Measurements from ENCODE around the gene GUK1.
A peak's percentile ranks its signal among the peaks of the same experiment; 100 is the strongest.

GUK1 gene

DNA sequence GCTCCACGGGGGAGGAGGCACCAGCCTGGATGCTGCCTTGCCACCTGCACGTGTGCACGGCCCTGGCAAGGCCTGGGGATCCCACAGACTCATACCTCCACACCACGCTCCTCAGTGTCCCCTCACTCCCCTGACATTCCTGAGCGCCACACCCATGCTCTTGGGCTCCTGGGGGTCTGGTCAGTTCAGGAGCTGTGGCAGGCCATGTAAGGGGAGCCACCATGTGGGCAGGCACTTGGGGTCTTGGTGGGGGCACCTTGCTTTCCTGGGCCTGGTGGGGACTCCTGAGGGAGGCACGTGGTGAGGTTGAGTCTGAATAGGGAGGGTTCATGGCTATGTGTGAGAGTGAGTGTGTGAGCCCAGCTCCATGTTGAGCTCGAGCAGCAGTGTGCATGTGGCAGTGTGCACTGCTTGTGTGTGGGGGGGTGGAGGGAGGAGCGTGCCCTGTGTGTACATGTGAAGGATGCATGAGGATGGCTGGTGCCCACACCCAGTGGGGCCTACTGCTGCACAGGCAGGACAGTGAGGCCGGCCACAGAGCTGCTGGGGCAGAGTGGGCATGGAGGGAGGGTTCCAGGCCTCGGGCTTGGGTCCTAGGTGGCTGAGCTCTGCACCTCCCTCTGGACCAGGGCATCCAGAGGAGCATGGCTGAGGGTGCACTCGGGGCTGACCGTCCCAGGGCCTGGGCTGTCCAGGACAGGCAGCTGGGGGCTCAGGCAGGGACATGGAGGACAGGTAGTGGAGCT, 11.3 kb downstream of the GUK1 start:
- no peak for DNase-seq

DNA sequence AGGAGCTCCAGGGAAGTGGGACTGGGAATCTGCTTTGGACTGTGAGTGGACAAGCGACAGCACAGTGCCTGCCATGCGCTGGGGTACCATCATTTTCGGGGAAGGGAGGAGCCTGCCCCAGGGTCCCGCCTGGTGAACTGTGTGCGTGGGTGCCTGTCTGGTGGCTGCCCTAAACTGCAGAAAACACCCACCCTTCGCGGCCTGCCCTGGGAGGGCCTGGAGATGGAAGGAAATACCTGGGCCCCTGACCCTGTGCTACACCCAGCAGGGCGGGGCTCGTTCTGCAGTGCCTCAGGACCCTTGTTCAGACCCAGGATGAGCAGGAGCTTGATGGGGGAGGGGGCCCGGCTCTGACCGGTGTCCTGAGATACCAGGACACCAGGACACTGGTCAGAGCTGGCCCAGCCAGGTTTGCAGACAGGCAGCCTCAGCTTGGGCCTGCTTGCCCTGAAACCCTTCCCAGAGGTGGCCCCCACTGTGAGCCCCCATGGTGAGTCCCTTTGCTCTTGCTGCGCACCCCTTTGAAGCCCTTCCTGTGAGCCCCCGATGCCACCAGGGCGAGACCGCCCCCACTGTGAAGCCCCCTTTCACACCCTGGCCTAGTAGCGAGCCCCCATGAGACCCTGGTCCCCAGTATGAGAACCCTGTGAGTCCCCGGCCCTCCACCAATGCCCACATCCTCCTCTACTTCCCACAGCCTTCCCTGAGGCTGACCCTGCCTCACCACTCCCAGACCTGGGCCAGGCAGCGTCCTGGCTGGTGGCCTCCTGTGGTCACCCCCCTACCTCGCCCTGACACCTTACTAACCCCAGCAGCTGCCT, 12.2 kb downstream of the GUK1 start:
- no peak for DNase-seq

DNA sequence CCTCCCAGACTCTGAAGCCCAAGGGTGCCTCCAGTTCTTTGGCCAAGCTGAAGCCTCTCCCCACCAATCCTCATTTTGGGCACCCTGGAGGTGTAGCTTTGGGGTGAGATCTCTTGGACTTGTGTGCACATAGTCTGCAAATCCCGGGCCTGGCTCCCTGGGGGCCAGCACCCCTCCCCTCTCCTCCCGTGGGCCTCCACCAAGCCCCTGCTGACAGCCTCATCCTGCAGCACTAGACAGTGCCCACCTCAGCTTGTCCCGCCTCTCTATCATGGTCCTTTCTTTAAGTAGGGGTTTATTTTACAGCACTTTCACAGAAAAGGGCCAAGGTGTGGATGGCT, 12.8 kb downstream of the GUK1 start:
- DNase-seq = no peak

DNA sequence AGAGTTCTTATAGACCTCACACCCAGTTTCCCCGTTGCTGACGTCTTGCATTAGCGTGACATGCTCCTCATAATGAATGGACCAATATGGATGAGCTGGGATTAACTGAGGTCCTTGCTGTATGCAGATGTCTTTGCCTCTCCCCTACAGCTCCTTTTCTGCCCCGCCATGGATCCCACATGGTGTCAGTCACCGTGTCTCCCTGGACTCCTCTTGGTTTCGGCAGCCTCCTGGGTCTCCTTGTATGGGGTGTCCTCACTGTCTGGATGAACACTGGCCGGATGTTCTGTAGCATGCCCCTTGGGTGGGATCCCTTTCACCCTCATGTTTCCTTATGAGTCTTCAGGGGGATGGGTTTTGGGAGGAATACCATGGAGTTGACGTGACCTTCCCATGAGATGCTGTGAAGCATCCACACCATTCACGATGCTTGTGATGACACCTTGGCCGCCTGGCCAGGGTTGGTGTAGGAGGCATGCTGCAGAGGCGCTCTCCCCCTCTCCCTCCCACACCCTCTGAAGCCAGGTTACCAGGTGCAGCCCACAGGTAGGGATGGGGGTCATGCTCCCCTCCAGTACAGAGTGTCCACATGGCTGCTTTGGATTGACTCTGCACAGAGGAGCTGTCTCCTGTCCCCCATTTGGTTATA, 14.1 kb downstream of the GUK1 start:
- DNase-seq = no peak

DNA sequence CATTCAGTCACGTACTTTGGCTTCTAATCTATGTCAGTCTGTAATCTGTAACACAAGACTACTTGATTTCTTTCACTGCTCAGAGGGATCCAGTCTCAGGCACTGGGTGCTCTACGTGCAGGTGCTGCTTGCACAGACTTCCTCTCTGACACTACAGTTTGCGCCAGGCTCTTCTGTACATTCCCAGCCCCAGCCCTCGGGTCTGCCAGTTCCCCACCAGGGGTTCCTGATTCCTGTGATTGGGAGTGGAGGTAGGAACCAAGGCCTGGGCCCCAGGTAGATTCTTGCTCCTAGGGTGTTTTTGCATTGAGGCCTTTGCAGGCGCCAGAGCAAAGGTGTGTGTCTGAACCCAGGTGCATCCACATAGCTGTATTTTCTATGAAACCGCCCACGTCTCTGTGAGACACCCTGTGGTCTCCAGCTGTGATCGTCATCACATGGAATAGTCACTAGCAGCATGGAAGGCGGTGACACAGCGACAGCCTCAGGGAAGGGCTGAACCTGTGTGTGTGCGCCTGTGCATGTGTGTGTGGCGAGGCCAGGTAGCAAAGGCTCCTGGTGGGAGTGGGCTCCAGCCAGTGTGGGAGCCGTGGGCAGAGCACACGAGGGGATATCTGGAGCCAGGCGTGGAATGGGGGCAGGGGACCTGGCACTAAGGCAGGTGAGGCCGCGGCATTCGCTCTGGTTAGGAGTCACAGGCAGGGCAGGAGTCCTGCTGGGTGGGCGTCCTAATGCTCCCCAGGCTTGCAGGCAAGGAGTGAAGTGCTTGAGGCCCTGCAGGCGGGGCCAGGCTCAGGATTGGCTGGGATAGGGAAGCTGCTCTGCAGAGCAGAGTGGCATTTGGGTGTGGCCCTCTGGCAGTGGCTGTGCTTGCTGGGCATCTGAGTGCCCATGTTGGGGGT, 14.8 kb downstream of the GUK1 start:
- DNase-seq = no peak

DNA sequence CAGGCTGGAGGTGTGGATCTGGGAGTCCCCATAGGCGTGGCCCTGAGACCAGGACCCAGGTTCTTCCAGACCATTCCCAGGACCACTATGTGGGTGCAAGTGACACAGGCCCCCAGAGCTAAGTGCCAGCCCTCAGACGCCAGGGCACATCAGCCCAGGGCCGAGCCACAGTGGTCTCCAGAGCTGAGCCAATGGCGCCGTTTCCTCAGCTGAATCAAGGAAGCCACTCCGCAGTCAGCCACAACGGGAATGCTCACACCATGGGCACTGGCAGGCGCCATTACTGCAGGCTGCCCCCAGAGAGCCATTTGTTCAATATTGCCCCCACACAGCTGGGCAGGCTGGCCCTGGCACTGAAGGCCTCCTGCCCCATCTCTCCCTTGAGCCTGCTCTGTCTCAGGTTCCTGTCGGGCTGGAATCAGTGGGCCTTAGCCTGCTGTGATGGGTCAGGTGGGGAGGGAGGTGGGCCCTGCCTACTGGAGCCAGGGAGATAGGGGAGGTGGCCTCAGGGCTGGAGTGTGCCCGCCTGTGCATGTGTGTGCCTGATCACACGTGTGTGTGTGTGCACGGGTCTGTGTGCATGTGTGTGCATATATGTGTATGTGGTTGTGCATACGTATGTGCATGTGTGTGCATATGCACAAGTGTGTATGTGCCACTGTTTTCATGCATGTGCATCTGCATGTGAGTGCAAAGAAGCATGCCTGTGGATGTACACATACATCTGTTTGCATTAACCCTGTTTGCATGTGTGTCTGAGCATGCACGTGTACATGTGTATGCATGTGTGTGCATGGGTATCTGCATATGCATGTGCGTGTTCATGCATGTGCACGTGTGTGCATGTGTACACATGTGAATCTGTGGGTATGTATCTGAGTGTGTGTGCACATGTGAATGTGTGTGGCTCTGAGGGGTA, 15.8 kb downstream of the GUK1 start:
- no peak for DNase-seq

DNA sequence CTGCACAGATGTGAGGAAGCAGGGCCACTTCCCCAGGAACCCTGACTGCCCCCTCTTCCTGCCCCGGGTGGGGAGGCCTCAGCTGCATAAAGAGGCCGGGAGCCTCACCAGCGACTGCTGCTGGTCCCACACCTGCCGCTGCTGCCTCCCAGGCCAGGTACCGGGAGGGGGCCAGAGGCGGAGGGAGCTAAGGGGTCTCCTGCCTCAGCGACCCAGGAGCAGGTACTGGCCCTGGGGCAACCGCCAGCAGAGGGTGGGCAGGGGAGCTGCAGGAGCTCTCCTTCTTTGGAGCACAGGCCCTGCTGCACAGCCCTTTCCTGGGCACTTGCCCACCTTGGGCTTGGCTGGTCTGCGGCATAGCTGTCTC, 16.4 kb downstream of the GUK1 start:
- no peak for DNase-seq

DNA sequence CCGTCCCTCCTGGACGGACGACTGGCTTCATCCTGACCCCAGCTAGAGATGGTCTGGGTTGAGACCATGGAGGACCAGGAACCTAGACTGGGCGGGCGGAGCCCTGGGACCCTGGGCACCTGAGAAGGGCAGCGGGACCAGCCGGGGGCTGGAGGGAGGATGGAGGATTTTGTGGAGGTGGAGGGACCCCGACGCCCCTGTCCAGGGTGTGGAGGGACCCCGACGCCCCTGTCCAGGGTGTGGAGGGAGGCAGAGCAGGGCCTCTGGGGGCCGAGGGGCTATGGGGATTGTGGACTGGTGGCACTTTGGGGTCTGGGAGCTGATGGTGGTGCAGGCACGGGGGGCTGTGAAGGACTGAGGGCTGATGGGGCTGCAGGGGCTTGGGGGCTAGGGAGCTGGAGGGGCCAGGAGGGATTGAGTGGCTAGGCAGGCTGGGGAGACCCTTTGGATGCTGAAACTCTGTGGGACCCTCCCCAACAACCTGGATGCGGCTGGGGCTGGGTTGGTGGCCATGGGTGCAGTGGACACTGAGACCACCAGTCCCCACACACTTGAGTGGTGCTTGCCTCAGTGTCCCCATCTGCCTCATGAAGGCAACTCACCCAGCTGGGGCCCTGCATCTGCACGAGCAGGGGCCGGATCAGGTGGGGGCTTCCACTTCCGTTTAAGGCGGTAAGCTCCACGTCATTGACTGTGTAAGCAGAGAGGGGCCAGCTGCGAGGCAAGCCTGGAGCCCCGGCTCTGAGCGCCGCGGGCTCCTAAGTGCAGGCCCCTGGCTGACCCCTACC, 17.1 kb downstream of the GUK1 start:
- no peak for DNase-seq

DNA sequence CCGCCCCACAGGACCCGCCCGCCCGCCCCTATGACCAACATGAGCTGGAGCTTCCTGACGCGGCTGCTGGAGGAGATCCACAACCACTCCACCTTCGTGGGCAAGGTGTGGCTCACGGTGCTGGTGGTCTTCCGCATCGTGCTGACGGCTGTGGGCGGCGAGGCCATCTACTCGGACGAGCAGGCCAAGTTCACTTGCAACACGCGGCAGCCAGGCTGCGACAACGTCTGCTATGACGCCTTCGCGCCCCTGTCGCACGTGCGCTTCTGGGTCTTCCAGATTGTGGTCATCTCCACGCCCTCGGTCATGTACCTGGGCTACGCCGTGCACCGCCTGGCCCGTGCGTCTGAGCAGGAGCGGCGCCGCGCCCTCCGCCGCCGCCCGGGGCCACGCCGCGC, 17.6 kb downstream of the GUK1 start:
- DNase-seq = no peak

DNA sequence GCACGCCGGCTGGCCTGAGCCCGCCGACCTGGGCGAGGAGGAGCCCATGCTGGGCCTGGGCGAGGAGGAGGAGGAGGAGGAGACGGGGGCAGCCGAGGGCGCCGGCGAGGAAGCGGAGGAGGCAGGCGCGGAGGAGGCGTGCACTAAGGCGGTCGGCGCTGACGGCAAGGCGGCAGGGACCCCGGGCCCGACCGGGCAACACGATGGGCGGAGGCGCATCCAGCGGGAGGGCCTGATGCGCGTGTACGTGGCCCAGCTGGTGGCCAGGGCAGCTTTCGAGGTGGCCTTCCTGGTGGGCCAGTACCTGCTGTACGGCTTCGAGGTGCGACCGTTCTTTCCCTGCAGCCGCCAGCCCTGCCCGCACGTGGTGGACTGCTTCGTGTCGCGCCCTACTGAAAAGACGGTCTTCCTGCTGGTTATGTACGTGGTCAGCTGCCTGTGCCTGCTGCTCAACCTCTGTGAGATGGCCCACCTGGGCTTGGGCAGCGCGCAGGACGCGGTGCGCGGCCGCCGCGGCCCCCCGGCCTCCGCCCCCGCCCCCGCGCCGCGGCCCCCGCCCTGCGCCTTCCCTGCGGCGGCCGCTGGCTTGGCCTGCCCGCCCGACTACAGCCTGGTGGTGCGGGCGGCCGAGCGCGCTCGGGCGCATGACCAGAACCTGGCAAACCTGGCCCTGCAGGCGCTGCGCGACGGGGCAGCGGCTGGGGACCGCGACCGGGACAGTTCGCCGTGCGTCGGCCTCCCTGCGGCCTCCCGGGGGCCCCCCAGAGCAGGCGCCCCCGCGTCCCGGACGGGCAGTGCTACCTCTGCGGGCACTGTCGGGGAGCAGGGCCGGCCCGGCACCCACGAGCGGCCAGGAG, 18.3 kb downstream of the GUK1 start:
- DNase-seq = no peak

DNA sequence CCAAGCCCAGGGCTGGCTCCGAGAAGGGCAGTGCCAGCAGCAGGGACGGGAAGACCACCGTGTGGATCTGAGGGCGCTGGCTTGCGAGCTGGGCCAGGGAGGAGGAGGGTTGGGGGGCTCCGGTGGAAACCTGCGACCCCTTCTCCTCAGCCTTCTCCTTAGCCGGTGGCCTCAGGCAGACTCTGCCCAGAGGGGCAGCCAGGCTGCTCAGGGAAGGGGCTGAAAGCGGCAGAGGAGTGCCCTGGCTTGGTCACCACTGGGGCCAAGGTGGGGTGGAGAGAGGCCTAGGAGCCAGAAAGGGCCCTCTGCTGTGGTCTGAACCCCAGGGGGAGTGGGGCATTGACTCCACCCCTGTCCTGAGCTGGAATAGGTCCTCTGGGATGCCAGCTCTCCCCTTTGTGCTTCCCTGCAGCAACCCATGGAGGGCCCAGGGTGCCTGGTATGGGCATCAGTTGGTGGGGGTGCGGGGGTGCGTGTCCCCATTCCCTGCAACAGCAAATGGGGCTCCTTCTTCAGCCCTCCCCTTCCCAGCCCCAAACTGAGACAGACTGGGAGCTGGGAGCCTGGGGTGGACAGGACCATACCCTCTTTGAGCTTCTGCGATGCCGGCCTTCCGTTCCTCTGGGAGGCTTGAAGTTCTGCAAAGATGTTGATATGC, 19.1 kb downstream of the GUK1 start:
- DNase-seq = no peak

DNA sequence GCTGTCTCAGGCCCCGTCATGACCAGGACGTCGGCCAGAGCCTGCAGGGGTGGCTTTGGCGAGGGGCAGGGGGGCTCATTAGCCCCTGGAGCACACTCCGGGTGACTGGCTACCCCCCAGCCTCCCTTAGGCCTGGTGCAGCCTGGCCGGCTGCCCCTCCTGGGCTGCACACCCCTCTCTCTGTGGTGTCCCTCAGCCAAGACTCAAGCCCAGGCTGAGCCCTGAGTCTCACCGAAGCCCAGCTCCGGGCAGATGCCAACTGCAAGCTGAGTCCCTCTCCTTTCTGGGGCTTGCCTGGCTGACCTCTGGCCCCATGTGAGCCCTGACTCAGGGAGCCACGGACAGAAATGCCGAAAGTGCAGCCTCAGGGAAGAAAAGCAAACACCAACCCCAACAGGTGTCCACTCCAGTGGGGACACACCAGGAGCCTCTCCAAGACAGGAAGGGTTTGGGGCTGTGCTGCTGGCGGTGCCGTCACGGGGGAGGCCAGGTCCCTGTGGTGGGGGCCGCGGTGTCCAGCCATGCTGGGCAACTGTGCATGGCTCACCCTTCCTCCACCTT, 20.2 kb downstream of the GUK1 start:
- DNase-seq = no peak

DNA sequence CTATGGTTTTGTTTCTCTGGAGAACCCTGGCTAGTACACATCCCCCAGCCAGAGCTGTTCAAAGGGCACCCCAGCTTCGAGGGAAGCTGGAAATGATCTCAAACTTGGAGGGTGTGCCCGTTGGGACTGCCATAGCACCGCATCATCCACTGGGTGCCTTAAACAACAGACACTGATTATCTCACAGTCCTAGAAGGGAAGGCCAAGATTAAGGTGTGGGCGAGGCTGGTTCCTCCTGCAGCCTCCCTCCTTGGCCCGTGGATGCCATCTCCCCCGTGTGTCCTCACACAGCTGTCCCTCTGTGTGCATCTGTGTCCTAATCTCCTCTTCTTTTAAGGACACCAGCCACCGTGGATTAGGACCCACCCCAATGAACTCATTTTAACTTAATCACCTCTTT, 21.3 kb downstream of the GUK1 start:
- DNase-seq = peak in 1 of 2 donors; percentile 47

DNA sequence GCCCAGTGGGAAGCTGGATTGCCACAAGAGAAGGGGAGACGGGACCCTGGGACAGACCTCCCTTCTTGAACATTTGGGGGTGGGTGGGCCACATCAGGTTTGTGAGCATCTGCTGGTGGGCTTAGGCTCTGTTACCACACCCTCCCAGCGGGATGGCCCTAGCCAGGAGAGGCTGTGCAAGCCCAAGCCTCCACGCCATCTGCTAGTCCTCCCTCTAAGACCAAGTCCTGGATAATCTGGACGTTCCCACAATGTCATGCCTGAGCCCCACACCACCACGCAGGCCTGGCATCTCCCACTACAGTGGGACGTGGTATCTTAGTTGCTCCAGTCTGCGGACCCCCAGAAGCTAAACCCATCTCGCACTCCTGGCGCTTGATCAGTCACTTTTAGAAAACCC, 21.8 kb downstream of the GUK1 start:
- DNase-seq = no peak

DNA sequence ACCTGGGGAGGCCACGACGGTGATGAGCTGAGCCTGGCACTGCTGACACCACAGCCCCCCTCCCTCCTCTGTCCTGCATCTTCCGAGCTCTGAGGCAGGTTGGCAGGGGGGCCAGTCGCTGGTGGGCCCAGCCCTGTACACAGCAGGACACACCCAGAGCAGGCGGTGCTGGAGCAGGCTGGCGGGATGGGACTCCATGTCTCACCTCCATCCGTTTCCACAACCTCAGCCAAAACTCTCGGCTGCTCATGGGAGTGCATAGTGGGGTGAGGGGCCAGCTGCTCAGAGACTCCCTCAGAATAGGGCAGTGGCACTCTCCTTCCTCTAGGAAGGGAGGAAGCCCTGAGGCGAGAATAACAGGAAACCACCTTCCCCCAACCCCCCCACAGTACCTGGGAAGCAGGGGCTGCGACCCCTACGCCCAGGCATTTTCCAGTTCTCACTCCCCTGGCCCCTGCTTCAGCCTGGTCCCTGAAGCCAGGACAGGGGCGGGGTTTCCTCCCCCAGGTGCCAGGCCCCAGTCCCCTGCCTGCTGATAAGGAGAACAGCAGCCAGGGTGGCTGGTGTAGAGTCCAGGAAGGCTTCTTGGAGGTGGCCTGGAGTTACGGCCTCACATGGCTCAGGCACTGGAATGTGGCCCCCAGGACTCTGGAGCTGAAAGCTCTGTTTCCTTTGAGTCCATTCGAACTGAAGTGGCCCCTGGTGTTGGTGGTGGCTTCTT, 22.4 kb downstream of the GUK1 start:
- DNase-seq = no peak

DNA sequence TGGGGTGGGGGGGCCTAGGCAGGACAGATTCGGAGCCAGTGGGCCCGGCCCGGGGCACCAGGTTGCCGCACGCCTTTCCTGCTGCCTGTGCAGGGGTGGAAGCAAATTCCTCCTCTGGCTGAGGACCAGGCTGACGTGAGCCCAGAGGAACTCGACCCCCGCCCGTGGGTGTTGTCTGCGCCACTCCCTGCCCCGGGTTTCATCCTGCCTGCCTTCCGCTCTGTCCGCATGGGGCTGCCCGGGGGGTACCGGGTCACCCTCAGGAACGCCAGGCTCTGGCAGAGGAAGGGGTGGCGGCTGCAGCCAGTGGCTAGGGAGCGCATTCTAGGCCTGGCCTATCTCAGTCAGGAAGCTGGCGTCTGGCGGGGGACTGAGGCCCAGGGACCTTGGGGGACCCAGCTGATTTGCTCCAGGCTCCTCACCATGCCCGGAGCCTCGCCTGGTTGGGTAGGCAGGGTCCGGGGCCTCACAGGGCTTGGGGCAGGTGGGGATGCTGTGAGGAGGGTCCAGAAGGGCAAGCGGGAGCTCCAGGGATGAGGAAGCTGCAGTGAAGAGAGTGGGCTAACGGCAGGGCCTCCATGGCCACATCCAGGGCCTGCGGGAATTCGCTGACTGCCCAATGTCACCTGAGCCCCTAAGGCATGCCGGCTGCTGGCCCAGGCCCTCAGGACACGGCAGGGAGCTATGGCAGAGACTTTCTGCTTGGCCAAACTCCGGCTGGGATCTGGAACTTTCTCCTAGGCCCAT, 23.1 kb downstream of the GUK1 start:
- DNase-seq = peak in 1 of 2 donors; percentile 28

DNA sequence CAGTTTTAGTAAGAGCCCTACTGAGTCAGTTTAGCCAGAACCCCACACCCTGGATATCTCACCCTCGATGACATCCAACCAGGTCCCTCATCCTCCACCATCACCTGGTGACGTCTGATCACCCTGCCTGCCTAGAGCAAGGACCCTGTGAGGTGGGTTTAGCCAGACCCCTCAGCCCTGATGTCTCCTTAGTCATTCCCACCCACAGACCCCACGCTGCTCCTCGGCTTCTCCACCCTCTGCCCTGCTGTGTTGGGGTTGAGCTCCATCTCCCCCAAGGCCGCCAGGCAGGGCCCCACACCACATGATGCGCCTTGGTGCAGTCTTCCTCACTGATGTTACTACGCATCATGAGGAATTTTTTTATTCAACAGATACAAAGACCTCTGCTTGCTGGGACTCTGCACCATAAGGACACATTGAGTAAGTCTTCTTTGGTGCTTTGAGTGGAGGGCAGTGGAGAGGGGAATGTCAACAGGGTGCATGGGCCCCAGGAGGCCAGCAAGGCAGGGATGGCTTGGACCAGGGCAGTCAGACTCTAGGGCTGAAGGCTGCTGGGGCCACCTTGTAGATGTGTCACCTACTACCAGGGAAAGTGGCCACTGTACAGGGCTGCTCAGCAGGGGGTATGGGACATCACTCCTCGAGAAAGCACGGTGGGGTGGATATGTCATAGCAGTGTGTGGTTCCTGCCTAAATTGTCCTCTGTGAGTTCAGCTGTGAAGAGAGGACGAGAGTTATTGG, 23.9 kb downstream of the GUK1 start:
- DNase-seq = no peak
